GOT3 (cell line): ENCODE measurements around the gene NDRG2.
"Not testable (repeated sequence)": the region's sequence is repeated elsewhere in the genome, so short reads cannot be mapped to it uniquely, and the experiment has no call there.

Experiments
- DNase-seq: peaks from one replicate; lab custom pipeline; 2025; ENCODE audit warnings: mixed read lengths; lab: John Stamatoyannopoulos, UW

The NDRG2 gene

DNA sequence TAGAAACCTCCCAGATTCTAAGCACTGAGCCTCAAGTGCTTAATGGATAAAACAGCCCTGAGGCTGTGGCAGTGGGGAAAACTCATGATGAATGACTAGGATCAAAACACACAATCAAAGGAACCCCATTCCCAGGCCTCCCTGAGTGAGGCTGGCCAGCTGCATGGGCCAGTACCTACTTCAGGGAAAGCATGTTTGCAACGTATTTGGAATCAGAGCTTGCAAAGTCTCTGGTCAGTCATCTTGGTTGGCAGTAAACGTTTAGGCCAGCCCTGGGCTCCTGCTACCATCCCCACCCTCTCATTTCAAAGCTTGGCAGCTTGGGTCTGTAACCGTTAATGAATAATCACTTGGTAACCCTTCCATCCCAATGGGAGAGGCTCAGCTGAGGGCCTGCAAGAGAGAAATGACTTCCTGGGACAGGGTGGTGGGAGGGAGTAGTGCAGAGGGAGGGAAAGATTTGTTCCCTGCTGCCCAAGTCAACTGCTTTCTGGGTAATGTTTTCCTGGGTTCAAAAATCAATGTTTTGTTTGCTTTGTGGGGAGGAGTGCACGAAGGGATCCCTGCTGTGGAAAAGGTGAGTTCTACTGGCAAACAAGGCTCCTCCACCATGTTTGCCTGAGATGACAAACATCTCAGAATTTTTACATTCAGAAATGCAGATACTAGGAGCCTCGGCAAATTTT, 30.7 kb upstream of the NDRG2 start:
- no peak for DNase-seq

DNA sequence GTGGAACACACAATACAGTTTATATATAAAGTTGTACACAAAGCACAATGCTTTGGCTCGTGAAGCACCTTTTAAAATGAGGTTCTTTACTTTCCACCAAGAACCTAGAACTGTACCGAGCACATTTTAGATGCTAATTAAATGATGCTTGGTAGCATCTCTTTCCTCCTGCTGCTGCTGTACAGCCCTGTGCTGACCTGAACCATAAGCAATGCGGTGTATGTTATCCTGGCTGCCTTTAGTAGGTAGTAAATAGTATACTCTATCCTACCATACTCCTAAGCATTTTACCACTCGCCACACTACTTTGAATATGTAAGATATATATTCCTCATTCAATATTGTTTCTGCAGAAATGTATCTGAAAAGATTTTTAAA, 29.9 kb upstream of the NDRG2 start:
- DNase-seq = no peak

DNA sequence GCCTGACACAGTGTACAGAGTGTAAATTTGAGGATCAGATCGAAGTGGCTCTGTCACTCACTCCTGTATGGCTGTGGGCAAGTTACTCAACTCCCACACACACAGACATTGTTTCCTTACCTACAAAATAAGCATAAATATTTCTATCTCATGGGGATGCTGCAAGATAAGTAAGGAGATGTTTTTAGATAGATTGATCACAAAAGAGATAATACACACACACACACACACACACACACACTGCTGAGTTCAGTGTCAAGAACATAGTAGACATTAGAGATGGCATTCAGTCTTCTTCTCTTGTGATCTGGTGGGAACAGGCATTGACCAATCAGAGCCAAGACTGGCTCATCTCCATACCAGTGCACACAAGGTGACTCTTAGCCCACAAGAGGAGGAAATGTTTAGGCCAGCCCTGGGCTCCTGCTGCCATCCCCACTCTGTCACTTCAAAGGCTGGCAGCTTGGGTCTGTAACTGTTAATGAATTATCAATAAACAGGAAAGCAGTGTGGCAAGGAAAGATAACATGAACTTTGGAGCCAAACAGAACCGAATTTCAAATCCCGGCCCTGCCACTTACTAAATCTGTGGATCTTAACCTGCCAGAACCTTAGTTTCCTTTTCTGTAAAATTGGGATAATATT, 29.4 kb upstream of the NDRG2 start:
- no peak for DNase-seq

DNA sequence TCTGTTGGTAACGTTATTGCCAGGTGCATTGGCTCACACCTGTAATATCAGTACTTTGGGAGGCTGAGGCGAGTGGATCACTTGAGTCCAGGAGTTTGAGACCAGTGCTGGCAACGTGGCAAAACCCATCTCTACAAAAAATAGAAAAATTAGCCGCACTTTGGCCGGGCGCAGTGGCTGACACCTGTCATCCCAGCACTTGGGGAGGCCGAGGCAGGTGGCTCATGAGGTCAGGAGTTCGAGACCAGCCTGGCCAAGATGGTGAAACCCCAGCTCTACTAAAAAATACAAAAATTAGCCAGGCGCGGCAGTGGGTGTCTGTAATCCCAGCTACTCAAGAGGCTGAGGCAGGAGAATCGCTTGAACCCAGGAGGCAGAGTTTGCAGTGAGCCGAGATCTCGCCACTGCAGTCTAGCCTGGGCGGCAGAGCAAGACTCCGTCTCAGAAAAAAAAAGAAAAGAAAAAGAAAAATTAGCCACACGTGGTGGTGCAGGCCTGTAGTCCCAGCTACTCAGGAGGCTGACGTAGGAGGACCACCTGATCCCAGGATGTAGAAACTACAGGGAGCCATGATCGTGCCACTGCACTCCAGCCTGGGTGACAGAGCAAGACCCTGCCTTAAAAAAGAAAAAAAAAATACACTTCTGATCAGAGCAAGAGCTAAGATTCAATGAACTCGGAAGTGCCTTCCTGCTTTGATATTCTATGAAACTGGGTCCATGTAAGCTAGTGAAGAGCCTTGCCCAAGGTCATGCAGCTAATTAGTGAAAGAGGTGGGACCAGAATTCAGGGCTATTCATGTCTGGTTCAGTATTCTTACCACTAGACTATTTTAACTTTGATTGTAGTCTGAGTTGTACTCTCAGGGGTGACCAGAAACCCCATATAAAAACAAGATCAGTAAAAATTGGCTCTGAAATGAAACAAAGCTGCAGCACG, 28.6 kb upstream of the NDRG2 start:
- DNase-seq = no peak

DNA sequence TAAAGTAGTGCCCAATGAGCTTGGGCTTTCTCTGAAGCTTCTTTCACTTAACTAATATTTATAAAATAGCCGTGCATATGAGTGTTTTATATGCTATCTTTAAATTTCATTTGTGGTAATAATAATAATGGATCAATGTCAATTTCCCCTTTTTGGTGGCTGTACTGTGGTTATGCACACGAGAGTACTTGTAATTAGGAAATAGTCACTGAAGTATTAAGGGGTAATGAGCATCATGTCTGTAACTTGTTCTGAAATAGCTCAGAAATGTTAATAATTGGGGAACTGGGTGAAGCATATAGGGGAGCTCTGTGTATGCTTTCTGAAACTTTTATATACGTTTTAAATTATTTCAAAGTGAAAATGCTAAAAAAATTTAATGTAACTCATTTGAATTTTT, 25.7 kb upstream of the NDRG2 start:
- DNase-seq = no peak

DNA sequence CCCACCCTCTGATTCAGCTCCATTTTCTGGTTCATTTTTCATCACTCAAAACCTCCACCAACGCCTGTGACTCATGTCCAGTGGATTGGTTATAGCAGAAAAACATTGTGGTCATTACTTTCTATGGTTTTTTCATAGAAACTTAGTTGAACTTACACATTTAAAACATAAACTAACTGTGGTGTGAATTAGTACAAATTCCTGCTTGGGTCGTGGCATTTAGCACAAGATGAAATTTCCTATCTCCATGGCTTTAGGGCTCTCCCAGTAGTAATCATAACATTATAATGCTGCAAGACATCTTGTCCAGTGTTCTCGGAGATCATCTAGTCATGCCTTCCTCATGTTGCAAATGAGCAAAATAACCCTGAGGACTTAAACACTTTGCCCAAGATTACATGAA, 24.4 kb upstream of the NDRG2 start:
- DNase-seq = no peak

DNA sequence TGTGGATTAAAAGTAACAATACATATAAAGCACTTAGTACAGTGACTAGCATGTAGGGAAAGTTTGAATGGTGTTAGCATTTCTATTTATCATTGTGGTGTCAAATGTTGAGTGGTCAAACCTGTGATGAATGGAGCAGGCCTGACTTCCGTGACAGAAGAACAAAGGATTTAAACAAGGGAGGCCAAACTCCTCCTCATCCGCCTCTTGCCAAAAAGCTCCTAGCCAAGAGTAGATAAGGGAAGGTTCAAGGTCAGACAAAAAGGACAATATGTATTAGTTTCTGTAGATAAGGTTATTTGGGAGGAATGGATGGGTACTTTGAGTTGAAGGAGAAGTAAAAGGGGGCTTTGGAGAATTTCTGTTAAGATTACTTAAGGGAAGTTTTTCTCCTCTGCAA, 23.8 kb upstream of the NDRG2 start:
- no peak for DNase-seq

DNA sequence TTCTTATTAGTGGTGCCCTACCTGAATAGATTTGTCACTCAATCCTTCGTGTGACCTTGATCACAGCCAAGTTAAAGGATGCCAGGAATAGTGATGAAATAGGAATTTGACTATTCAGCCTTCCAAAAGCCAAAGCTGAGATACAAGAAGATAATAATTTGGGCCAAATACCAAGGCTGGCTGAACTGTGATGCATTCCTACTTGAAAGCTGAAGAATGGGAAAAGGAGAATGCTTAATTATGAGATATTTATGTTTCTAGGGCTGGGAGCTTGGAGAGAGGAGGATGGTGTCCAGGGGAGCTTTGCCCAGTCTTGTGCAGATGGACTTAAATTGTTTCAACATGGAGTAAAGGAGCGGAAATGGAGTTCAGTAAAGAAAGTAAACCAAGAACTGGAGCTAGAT, 22.5 kb upstream of the NDRG2 start:
- no peak for DNase-seq

DNA sequence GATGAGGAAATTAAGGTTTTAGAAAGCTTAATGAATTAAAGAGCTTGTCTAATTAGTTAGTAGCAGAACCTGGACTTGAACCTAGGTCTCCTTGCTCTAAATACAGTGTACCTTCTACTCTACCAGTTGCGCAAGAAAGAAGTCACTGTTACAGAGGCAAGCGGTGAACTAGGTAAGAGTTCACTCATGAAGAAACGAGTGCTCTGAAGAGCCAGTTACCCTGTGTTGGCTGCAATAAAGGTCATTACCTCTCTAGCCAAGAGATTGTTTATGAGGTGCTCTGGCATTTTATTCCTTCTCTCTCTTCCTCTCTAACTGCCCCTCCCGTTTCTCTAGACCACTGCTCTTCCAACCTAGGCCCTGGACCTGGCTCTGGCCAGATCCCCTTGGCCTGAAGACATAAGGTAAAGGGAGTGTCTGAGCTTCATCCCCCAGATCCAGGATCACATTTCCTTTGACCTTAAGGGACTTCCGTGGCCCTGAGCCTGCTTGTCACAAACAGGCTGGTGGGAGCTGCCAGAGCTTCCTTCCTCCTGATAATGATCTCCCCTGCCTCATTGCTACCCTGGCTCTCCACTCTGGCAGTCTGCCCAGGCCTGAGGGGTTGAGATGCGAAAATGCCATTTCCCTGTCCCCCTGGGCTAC, 19.2 kb upstream of the NDRG2 start:
- no peak for DNase-seq

DNA sequence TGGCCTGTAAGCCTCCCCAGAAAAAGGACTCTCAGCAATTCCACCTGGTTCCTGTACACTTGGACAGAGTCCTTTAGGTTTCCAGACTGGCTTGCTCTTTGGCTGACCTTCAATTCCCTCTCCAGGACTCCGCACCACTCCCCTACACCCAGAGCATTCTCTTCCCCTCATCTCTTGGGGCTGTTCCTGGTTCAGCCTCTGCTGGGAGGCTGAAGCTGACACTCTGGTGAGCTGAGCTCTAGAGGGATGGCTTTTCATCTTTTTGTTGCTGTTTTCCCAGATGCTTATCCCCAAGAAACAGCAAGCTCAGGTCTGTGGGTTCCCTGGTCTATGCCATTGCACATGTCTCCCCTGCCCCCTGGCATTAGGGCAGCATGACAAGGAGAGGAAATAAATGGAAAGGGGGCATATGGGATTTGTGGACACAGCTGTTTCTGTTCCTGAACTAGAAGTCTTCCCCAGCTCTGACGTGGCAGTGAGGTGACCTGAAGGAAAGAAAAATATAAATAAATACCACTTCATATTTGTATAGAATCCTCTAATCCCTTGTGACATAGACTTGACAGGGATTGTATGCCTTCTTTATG, 18.6 kb upstream of the NDRG2 start:
- no peak for DNase-seq

DNA sequence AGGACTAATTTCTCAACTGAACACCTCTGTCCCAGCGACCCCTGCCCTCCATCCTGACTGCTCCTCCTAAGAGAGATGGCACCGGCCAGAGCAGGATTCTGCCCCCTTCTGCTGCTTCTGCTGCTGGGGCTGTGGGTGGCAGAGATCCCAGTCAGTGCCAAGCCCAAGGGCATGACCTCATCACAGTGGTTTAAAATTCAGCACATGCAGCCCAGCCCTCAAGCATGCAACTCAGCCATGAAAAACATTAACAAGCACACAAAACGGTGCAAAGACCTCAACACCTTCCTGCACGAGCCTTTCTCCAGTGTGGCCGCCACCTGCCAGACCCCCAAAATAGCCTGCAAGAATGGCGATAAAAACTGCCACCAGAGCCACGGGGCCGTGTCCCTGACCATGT, 18.1 kb upstream of the NDRG2 start:
- no peak for DNase-seq

DNA sequence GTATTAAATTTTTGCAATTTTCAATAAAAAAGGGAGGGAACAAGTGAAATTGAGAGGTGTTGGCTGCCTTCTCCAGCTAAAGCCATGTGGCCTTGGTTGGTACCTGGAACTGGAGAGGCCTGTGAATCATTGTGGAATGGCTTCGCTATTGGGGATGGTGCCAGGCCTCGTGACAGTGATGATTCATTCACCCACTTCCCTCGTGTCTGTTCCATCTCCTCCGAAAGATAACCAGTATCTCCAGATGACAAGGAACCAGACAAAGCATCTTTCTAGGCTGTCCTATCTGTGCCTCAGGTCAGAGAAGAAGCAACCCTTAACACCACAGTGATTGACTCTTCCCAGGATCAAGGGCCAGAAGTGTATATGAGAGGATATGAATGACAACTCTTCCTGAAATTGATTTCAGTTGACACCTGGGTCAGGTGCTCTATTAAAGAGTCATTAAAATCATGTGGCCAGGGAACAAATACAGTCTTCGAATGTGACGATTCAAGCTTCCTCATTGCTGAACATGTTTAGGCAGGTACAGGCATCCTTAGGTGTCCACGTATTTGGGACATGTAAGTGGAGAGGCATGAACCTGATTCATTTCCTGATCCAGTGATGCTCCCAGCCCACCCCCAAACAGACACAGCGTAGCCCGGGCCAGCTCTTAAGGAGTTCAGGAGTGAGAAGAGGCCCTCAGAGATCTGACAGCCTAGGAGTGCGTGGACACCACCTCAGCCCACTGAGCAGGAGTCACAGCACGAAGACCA, 17.0 kb upstream of the NDRG2 start, which contains the start of gene RNASE7:
TSS of gene RNASE7 (plus strand) at position 687 of the 758 bp plus-strand sequence. CDS start 631 bp downstream, outside the sequence.
- no peak for DNase-seq

DNA sequence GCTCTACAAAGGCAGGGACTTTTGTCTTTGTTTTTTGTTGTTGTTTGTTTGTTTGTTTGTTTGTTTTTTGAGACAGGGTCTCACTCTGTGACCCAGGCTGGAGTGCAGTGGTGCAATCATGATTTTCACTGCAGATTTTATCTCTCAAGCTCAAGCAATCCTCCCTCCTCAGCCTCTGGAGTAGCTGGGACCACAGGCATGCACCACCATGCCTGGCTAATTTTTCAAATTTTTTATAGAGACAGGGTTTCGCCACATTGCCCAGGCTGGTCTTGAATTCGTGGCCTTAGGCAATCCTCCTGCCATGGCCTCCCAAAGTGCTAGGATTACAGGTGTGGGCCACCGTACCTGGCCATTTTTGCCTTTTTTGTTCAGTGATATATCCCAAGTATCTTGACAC, 16.1 kb upstream of the NDRG2 start:
- DNase-seq = not testable (repeated sequence)

DNA sequence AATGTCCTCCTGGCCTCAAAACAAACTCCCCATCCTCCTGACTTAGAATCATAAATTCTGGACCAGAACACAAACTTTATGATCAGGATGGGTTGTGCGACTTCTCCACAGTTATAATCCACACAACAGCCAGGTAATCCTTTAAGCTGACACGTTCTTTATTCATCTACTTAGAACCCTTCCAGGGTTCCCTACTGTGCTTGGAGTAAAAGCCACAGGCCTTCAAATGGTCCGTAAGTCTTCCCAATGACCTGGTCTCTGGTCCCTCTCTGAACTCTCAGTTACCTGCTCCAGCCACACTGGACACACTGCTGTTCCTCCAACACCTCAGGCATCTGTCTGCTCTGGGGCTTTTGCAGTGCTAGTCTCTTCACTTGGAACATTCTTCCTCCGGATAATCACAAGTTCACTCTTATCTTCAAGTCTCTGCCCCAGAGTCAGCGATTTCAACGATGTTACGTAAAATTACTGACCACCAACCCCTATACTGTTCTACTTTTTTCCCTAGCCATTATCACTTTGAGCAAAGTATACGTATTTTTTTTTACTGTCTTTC, 15.6 kb upstream of the NDRG2 start:
- DNase-seq = no peak

DNA sequence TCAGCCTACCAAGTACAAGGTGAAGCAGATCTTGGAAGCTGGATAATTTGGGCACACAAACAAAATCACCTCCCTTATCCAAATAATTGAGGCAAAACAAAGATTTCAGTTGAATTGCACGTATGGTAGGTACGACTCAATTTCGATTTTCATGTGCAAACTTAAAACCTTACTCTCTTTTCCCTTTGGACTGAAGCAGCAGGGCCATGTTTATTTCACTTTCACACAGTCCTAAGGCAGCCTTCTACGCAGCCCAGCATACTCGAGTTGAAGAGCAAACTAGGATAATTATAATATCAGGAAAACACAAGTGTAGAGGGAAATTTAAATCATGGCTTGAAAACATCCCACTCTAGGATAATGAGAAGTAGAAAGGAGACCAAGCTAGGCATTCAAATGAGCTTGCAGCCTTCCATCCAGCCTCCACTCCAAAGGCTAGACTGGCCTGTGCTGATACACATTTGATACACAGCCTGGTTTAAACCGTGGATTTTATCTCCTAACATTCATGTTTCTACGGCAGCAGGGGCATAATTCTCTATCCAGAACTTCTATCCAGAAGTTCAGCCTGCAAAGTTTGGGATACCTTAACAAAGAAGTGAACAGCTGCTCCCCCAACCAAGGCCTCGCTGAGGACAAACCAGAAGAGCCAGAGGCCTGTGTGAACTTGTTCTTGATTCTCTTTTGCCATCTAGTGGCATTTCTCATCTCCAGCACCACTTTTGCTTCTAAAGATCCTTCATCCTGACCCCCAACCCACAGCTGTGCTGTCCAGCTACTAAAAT, 14.9 kb upstream of the NDRG2 start:
- no peak for DNase-seq

DNA sequence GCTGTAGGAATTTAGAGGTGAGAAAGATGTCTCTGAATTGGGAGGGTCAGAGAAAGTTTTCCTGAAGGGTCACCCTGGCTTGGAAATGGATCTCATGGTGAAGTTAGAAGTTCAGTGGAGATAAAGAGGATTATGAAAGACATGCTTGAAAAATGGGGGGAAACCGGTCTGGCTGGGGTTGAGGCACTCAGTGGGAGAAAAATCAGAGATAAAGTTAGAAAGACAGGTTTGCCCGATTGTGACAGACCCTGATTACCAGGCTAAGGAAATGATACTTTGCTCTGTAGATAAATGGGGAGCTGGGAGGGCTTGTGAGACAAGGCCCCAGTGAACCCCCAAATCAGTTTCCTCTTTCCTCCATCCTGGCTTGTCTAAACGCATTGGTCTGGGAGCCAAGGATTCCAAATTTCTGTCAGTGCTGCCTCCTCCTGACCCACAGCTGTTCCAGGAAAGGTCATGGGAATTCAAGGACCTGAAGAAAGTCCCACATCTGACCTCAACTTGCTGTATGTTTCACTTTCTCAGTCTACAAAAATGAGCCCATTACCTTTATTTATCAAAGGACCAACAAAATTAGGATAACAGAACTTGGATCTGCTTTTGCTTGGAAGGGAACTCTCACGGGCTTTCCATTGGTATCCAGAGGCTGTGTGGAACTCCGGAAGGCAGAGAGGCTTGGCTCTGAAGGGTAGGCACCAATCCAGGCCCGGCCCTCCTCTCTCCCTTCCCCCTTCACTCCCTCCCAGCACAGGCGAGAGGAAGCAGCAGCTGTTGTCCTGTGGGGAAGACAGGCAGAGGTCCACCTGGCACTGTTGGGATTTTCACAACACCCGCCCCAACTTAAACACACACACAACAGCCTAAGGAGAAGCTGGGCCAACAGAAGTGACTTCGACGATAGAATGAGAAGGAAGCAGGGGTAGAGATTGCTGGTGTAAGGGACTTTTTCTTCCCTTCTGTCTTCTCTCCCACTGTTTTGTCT, 13.9 kb upstream of the NDRG2 start:
- no peak for DNase-seq

DNA sequence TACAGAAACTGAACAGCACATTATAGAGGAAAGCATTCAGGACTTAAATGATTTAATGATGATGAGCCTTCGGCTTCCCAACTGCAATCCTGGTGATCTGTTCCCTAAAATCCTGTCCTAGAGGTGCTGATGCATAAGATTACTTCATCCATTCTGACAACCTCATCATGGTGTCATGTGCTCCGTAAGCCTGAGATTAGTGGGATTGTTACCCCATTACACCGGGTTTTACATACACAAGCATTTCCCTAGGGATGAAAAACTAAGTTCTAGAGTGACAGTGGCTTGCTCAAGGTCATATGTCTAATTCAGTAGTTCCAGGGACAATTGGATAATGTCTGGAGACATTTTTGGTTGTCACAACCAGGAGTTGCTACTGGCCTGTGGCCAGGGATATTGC, 12.3 kb upstream of the NDRG2 start:
- DNase-seq = no peak

DNA sequence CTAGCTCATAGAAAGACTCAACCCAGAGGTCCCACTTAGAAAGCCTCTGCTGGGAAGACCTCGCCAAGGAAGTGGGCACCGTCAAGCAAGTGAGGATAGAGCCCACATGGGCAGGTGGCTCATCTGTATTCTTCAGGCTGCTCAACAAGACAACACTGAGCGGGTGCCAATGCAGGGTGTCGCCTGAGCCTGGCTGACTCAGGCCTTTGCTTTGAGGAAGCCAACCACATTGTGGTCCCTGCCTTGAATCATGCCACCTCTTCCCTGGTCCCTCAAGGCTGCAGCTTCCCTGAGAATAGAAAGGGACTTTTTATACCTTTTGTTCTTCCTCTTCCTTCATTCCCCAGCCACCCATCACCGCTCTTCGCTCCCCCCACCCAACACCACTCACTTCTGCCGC, 11.9 kb upstream of the NDRG2 start:
- DNase-seq = no peak

DNA sequence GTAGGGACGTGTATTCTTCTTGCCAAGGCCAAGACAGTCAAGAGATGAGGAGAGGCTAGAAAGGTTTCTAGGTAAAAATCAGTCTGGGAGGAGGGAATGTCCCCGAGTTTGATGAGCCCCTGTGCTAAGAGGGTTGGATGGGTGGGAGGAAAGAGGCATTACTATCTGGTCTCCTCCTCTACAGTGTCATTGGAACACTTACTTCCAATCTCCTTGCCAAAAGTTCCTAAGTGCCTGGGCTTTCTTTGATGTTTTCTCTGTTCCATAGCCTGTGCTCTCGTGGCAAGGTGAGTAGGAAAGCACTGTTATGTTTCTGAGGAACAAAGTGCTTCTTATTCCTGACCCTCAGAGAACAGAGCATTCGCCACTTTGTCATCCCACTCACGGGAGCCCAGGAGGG, 9.8 kb upstream of the NDRG2 start, which contains the start of gene RNASE13:
TSS of gene RNASE13 (minus strand) at position 101 of the 400 bp plus-strand sequence. CDS start 519 bp downstream, outside the sequence.
- no peak for DNase-seq
